Activated CD8-positive, alpha-beta memory T cell treated with anti-CD3 and anti-CD28 coated beads for 48 hours (primary cell): ENCODE data around the gene ATP10D.

Source experiments
- DNase-seq, 3 experiments: peaks; one replicate each; pipeline ENCODE4 v3.0.0-alpha.2; 2020; ENCODE audit warnings: low read depth in 2 of 3, low spot score in 2 of 3

Gene ATP10D

DNA sequence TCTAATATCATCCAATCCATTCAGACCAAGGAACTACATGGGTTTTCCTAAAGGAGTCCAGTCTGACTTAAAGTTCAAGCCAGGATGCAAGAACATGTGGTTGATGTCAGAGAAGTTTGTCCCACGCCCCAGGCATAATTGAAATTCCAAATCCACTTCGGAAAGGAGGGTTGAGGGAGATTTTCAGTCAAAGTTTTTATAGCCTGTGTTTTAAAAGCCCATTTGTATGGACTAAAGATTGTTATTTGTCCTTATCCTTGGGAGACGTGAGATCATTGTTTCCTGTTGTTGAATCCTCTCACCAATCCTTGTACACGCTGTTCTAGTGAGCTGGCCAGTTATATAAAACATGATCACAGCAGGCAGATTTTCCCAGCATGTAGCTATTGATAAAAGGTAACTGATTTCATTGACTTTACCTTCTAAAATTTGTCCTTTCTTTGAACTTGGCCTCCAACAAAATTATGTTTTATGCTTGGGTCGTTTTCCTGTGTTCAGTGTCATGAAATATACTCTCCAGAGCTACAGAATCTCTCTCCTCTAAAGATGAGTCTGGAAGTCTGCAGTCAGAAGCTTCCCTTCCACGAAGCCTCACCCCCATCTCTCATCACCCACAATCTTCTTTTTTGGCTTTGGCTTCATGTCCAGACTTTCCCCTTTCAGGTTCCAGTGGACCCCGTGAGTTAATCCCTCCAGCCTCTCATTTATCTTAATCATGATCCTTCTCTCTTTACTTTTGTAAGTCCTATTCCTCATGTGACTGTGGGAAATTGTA lies 92.9 kb downstream of the ATP10D start:
- DNase-seq: no peak

DNA sequence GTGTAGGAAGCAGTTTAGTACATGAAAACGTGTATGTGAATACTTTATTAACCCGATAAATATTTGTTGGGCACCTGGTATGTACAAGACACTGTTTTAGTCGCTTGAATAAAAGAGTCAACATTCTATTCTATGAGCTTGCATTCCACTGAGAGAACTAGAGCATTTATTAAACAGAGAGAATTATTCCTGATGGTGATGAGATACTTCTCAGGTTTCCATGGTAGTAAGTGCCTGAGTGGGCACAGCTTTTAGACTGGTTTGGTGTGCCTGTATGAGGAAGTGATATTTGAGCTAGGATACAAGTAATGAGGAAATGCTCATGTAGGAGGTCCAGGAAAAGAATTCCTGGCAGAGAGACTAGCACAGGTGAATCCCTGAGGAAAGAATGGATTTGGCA lies 94.2 kb downstream of the ATP10D start:
- no peak for DNase-seq

DNA sequence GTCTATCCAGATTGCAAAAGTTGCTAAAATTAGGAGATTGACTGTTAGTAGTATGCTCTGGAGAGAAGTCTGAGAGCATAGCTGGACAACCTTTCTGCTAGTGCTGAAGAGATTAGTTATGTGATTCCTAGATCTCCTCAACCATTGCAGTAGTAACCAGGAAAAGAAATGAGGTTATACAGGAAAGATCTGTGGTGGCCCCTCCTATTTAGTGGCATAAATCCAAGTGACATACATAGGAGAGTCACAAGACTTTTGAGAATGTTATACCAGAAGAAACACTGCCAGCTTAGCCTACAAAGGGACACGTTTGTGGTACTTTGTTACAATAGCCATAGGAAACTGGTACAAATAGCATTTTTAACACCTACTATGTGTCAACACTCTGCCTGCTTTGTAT lies 105.2 kb downstream of the ATP10D start:
- DNase-seq: no peak

DNA sequence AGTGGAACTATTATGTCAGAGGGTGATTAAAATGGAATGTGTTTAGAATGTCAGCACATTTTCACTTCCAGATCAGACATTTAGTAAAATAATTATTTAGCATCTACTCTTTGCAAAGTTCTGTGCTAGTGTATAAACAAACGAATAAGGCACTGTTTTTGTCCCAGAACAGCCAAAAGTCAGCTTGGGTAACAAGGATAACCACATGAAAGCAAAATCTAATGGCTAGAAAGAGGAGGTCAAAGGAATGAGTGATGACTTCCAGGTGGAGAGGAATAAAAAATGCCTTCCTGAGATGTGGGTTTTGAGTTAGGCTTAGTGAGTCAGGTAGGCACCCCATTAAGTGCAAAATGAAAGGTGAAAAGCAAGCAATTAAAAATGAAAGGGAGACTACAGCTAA lies 112.6 kb downstream of the ATP10D start:
- no peak for DNase-seq

DNA sequence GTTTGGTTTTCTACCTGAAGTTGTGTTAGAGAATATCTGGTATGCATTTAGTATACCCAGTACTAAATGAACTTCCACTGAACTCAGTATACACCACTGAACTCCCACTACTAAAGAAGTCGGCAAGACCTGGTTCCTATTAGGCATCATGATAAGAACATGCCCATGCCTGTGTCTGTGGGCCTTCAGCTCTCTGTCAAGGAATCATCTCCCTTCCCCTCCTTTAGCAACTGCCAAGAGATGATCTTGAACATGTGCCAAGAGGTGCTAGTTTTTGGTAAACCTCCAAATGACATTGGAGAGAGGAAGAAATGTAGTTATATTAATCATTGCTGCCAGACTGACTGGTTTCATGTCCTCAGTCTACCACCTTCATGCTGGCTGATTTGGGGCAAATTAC lies 113.2 kb downstream of the ATP10D start:
- DNase-seq: no peak

DNA sequence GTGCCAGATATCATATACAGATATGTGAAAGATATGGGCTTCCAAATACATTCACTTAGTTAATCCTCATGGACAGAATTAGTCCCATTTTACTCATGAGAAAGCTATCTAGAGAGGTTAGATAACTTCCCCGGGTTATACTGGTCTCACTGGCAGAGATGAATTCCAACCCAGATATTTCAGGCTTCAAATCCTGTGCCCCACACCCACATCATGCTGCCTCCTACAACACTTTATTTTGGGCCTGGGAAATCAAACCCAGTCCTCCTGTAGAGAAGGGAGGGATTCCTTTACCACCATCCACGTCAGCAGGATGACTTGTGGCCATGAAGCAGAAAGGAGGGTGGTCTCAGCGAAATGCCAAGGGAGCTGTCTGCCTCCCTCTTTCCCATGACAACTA lies 113.8 kb downstream of the ATP10D start:
- no peak for DNase-seq

DNA sequence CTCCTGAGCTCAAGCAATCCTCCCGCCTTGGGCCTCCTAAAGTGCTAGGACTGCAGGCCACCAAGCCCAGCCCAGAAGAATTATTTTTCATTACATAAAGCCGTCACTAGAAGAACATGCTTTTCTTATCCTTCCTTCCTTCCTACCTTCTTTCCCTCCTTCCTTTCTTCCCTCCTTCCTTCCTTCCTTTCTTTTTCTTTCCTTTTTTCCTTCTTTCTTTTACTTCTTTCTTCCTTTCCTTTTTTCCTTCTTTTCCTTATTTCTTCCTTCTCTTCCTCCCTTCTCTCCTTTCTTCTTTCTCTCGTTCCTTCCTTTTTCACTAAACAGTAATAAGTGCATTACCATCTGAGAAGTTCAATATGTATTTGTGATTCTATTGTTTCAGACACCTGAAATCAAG lies 121.4 kb downstream of the ATP10D start:
- DNase-seq: no peak

DNA sequence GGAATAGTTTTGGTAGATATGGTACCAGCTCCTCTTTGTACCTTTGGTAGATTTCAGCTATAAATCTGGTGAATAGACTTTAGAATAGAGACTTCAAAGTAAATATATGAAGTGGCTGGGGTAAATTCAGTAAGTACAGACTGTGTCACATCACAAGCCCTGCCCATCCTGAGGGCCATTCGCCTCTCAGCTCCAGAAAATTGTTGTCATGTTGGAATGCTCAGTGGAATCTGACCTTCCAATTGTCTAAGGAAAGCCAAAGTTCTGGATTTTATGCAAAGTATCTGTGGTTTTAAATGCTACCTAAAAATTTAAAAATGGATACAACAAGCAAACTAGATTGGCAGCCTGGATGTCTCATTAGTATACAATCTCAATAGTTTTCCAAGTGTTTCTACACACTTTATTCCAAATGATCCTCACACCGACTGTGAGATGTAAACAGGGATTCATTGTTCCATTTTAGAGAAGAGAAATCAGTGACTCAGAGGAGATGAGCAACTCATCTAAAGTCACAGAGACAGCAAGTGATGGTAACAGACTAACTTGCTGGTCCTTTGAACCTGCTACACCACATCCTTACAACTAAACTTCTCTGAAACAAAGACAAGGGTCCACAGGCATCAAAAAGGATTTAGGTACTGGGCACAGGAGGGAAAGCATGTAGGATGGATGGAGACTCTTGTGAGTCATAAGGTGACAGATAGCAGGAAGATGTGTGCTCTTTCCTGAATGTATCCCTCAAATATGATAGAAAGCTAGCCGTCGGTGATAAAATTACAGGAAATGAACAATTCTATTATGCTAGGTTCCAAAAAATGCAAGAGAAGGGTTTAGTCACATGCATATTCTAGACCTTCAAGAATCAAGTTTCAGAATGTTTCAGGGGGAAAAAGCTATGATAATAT lies 127.3 kb downstream of the ATP10D start:
- no peak for DNase-seq

DNA sequence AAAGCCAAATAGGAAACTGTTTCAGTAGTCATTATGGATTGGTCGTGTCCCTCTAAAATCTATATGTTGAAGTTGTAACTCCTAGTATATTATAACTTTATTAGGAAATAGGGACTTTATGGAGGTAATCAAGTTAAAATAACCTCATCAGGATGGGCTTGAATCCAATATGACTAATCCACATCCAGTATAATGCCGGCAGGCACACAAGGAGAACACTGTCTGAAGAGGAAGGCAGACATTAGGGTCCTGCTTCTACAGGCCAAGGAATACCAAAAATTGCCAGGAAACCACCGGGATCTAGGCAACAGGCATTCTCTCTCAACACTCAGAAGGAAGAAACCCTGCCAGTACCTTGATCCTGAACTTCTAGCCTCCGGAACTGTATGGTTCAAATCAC lies 130.3 kb downstream of the ATP10D start:
- no peak for DNase-seq

DNA sequence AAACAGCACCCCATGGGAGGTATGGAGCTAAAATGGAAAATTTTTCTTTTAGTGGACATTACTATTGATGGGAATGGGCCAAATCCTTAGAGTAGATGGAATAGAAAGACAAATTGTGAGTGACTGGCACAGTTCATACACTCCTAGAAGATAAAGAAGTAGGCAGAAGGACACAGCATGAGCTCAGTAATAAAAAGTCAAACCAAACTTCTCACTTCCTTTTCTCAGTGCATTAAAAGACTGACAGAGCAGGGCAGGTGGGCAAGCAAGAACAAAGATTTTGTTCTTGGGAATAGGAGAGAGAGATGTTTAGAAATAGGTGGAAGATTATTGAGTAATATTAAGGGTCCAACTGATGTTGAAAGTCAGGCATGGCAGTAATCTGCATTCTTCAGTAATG lies 132.5 kb downstream of the ATP10D start:
- DNase-seq: no peak

DNA sequence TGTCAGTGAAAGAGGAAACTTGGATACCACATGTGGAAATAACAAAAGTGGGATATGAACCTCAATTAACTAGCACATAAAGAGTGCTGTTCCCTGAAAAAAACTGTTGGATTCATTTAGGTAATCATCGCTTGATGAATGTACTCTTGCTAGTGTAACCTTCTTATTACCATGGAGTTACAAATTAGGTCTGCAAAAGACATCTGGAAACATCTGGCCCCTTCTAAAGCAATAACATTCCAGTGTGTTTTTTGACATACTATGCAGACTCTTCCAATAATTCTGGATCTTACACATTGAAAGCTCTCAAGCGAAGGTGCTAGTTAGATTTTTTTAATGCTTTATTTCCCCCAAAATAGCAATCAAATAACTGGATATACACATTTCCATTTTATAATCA lies 134.6 kb downstream of the ATP10D start:
- no peak for DNase-seq

DNA sequence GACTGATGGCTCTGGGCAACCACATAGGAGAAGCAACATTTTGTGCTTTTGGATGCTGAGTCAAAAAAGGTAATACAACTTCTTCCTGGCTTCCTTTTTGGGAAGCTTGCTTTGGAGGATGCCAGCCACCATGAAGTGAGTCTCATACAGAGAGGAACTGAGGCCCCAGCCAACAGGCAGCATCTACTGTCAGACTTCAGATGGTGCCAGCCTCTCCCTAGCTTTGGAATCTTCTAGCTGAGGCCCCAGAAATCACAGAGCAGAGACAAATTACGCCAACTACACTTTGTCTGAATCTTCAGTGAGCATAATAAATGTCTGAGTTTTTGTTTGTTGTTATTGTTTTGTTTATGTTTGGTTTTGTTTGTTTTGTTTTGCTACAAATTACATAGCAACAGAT lies 136.1 kb downstream of the ATP10D start:
- DNase-seq: no peak

DNA sequence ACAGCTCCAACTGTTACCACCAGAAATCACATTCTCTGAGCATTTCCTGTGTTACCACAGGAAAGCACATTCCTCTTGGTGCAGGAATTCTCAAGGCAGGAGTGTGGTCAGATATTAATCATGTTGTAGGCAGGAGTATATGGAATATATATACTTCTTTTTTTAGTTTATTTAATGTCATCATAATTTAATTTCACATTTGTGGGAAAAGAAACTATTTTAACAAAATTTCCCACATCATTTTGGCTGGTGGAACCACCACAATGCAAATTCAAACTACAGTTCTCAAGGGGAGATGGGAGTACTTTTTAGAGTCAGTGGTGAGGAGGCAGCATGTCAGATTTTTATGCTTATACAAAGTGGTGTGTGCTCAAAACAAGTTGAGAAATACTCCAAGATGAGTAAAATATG lies 139.0 kb downstream of the ATP10D start:
- DNase-seq: no peak

DNA sequence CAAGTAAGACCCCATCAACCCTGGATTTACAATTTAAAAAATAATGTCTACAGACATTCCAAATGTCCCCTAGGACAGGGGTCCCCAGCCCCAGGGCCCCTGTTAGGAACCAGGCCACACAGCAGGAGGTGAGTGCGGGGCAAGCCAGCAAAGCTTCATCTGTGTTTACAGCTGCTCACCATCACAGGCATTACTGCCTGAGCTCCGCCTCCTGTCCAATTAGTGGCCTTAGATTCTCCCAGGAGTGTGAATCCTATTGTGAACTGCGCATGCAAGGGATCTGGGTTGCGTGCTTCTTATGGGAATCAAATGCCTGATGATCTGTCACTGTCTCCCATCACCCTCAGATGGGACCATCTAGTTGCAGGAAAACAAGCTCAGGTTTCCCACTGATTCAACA lies 146.1 kb downstream of the ATP10D start:
- DNase-seq: no peak

DNA sequence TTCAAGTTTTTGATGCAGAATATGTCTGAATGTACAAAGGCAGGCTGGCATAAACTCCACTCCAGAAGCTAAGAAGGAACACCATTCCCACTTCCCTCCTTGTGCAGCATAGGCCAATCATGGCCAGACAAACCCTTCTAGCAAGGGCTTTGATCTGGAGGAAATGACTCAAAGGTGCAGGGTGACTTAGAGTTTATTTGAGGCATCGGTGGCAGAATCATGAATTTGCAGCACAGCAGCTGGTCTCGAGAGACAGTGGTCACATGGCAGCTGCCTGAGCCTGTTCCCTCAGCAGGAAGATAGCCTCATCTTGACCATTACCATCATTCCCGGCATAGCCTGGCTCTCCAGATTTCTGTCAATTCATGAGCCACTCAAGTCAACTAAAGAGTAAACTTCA lies 154.5 kb downstream of the ATP10D start:
- no peak for DNase-seq

DNA sequence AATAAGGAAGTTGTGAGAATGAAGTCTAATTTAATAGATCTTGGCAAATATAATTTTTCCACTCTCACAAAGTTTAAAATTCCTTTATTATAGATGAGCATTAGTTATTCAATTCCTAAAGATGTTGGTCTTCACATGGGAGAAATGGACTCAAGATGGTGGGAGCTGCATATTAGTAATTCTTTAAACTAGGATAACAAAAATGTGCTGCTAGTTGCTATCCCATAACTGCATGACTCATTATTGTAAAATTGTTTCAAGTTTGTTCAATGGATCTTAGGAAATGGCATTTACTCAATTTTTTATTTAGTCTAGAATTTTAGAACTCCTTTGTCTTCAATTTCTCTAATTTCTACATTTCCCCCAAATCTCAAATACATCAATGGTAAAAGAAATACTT lies 155.8 kb downstream of the ATP10D start:
- DNase-seq: no peak

DNA sequence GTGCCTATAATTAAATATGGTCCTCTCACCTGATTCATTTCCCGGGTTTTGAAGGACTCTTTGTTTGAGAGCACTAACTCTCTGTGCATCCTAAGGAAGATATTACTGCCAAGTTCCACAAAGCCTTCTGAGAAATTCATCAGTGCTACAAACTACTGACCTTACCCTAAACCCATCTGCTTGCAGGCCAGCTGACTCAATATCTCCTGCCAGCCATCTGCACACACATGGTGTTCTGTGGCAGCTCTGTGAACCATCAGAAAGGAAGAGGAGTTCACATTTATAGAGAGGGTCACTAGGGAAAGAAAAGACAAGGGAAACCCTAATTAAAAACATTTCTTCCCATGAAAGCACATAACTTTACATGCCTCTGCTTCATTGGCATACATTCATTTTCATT lies 156.7 kb downstream of the ATP10D start:
- no peak for DNase-seq

DNA sequence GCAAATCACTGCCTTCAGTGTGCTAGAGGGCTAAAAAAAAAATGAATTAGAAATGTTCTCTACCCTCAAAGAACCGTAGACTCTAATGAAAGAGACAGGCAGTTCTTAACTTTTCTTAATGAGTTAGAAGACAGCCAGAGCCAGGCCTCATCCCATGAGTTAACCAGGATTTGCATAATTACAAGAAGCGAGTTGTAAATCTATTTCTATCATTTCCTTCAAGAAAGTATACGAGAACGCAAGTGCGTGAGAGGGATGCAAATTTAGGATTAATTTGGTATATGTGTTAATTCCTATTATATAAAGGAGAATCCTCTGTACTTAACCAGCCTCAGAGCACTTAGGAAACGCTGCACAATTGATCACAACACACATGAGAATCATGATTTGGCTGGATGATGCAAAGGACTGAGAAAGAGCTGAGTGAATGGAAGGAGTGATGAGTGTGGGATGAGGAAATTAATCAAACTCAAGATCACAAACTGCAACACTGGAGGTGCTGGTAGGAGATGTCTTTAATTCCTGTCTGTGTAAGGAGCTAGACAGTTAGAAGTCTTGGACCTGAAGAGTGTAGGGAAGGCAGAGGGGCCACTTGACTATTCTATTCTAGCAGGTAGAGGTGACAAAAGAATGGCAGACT lies 157.2 kb downstream of the ATP10D start:
- DNase-seq: no peak
